Hindlimb muscle (tissue), 1 donor: ENCODE data around the gene FGF16. TPM values are rescaled to one million over a fixed set of nuclear protein-coding genes. Genes with fewer than 3 reads are reported as not detected.
A peak's percentile ranks its signal among the peaks of the same experiment; 100 is the strongest.
"Not testable (repeated sequence)": the region's sequence is repeated elsewhere in the genome, so short reads cannot be mapped to it uniquely, and the experiment has no call there.

Source experiments
- DNase-seq: peaks from one replicate; pipeline ENCODE4 v3.0.0-alpha.2; 2013
- polyA plus RNA-seq: library from polyadenylated mRNA; unstranded; fragments of 120-200 nt; gene quantifications from one replicate; pipeline ENCODE4 v1.2.1, GENCODE V29; 2013; ENCODE audit not compliant: insufficient read length

FGF16 gene
- polyA plus RNA-seq, 1 donor = 2.2 TPM

- peak; percentile 15 for DNase-seq
Observed at GRCh38 chrX:77447653-77448569, 722 bp downstream of the FGF16 start.

- no peak for DNase-seq
Observed at GRCh38 chrX:77450415-77450814, 3.2 kb downstream of the FGF16 start.

- peak; percentile 26 for DNase-seq
Observed at GRCh38 chrX:77450996-77451395, 3.8 kb downstream of the FGF16 start.

GRCh38 chrX:77453190-77453589 is 6.0 kb downstream of the FGF16 start:
- no peak for DNase-seq

GRCh38 chrX:77455437-77455836 is 8.2 kb downstream of the FGF16 start:
- DNase-seq = no peak

- DNase-seq = no peak
Observed at GRCh38 chrX:77484045-77484444, 36.9 kb downstream of the FGF16 start.

GRCh38 chrX:77493677-77494553 is 46.7 kb downstream of the FGF16 start:
- no peak for DNase-seq

- not testable (repeated sequence) for DNase-seq
Observed at GRCh38 chrX:77500164-77500563, 53.0 kb downstream of the FGF16 start.

GRCh38 chrX:77502951-77503525 is 55.8 kb downstream of the FGF16 start:
- no peak for DNase-seq

GRCh38 chrX:77505227-77505626 is 58.0 kb downstream of the FGF16 start:
- no peak for DNase-seq
